Upper lobe of left lung (tissue), 6 donors: Measurements from ENCODE around the gene ITPRIP. TPM values are rescaled to one million over a fixed set of nuclear protein-coding genes. Genes with fewer than 3 reads are reported as not detected.
A peak's percentile ranks its signal among the peaks of the same experiment; 100 is the strongest.

Experiments
- ATAC-seq, 2 donors: fragments of 200-7000 bp; cut with Tn5 transposase; one replicate each; pipeline ENCODE4 v1.9.1; 2022; ENCODE audit warnings: mild to moderate bottlenecking in 2 of 2, moderate library complexity in 2 of 2; ENCODE audit not compliant: low FRiP score in 2 of 2
- DNase-seq, 2 donors: peaks; one replicate each; pipeline ENCODE4 v3.0.0-alpha.2; 2019 to 2020
- H3K27ac ChIP-seq, 4 donors: fragments of 200-600 bp; sonication (generic); one replicate each; pipeline ENCODE4 v1.5.1; 2016 to 2019
- H3K27me3 ChIP-seq, 4 donors: fragments of 200-600 bp; sonication (generic); one replicate each; pipeline ENCODE4 v1.5.1; 2017 to 2019
- H3K36me3 ChIP-seq, 4 donors: fragments of 200-600 bp; sonication (generic); one replicate each; pipeline ENCODE4 v1.5.1; 2016 to 2019
- H3K4me1 ChIP-seq, 4 donors: fragments of 200-600 bp; sonication (generic); one replicate each; pipeline ENCODE4 v1.5.1; 2018 to 2019
- H3K4me3 ChIP-seq, 4 donors: fragments of 200-600 bp; sonication (generic); one replicate each; pipeline ENCODE4 v1.5.1; 2017 to 2019; ENCODE audit warnings: mild to moderate bottlenecking in 2 of 4, moderate library complexity in 1 of 4
- H3K9me3 ChIP-seq, 4 donors: fragments of 200-600 bp; sonication (generic); one replicate each; pipeline ENCODE4 v1.5.1; 2018 to 2019
- EP300 ChIP-seq, 4 donors: sonication (generic); formaldehyde crosslinking; IDR thresholded peaks; one replicate each; pipeline ENCODE4 v1.5.1; 2017; ENCODE audit warnings: antibody characterized with exemption in 4 of 4, control low read depth in 2 of 4
- POLR2A ChIP-seq, 4 donors: fragments of 450-650 bp; IDR thresholded peaks; one replicate each; pipeline ENCODE4 v1.5.1; 2016 to 2017; ENCODE audit warnings: antibody characterized with exemption in 4 of 4, mild to moderate bottlenecking in 2 of 4
- POLR2AphosphoS5 ChIP-seq, 2 donors: sonication (generic); formaldehyde crosslinking; IDR thresholded peaks; one replicate each; pipeline ENCODE4 v1.5.1; 2017; ENCODE audit warnings: antibody characterized with exemption in 2 of 2
- WGBS, 2 donors: methylation state at CpG; one replicate each; pipeline ENCODE4 v1.1.5; 2017 to 2018; 5-methylcytosine and 5-hydroxymethylcytosine counted together
- total RNA-seq, 6 donors: library from RNA; depleted of rRNA in 4 of 6; stranded (reverse); fragments of >200 nt in 4 of 6; gene quantifications; one replicate each; pipeline versions ENCODE4 v1.1.0 to v1.2.1, GENCODE V29; 2016 to 2021
- TF ChIP-seq, protein P1 (sequence below), 6 experiments: fragments of 450-650 bp in 4 of 6; fragments of 200-600 bp in 2 of 6; sonication (generic) in 2 of 6; IDR thresholded peaks; one replicate each; pipeline ENCODE4 v1.5.1; 2016 to 2019; ENCODE audit warnings: antibody characterized with exemption in 6 of 6
- donor health status: DM: no; HTN: no; CAD: no; lungs with moderate emphysema.
- donor health status: DM: no; HTN: yes; CAD: no; lungs with severe emphysema.

ITPRIP gene
- total RNA-seq, 6 donors from 2014 or later, result 28.3 to 86.2 (median 34.4) TPM

DNA sequence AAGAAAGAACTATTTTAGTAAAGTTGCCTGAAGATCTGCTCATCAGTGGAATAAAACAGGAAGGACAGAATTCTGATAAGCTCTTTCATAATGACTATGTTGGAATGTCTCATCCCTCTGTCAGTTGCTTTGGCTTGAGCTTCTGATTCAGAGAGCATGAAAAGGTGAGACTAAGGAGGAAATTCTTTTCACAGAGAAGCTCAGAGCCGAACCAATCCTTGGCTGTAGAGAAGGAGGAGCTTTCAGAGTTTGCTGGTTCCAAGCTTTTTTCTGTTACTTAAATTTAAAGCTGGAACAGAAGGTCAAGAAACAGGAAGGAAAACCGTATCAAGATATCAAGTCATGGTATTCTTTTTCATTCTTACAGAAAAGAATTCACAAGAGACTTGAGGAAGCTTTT is 45.3 kb downstream of the ITPRIP start:
- Histone ChIP-seq H3K27ac (no peak overlapping the region), H3K4me1 (peaks cover 0 to 12% (median 2%) of the 10 kb centered on the region in 4 donors), H3K4me3 (no peak overlapping the region), H3K9me3 (no peaks in the 10 kb centered on the region), H3K27me3 (no peaks in the 10 kb centered on the region), H3K36me3 (no peaks in the 10 kb centered on the region)
- DNase-seq (no peak), ATAC-seq (no peak)
- 35 to 44% methylated on average over 2 of the region's 2 CpGs for WGBS, 2 donors
- TF ChIP-seq POLR2AphosphoS5 (IDR thresholded peaks at IDR 0.05) (no peak), POLR2A (IDR thresholded peaks at IDR 0.05) (no peak), EP300 (IDR thresholded peaks at IDR 0.05) (no peak)
- TF ChIP-seq, protein P1, sequence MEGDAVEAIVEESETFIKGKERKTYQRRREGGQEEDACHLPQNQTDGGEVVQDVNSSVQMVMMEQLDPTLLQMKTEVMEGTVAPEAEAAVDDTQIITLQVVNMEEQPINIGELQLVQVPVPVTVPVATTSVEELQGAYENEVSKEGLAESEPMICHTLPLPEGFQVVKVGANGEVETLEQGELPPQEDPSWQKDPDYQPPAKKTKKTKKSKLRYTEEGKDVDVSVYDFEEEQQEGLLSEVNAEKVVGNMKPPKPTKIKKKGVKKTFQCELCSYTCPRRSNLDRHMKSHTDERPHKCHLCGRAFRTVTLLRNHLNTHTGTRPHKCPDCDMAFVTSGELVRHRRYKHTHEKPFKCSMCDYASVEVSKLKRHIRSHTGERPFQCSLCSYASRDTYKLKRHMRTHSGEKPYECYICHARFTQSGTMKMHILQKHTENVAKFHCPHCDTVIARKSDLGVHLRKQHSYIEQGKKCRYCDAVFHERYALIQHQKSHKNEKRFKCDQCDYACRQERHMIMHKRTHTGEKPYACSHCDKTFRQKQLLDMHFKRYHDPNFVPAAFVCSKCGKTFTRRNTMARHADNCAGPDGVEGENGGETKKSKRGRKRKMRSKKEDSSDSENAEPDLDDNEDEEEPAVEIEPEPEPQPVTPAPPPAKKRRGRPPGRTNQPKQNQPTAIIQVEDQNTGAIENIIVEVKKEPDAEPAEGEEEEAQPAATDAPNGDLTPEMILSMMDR (IDR thresholded peaks at IDR 0.05), result no peak

DNA sequence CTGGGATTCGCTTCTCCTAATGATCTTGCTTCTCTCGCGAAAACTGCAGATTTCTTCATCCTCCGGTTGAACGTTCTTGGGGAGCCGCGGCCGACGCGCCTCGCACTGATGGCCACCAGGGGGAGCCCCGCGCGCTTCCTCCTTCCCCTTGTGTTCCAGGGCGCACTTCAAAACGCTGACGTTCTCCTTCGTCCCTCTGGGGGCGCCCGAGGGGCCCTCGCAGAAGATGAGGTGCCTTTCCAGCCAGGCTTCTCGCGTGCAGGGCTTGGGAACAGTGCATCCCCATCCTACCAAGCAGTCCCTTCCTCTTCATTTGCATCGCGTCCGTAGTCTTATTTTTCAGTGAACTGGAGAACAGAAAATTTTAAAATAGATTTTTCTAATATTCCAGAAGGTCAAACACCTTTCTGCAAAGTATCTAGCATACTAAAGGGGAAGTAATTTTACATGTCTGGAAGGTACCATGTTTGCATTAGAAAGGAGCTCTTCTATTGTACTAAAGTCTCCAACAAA is 46.8 kb downstream of the ITPRIP start:
- H3K4me3 ChIP-seq, result no peak overlapping the region
- peaks cover 0 to 12% (median 2%) of the 10 kb centered on the region in 4 donors for H3K4me1 ChIP-seq
- 1% methylated on average over 15 to 26 of the region's 26 CpGs for WGBS, 2 donors
- DNase-seq (peak; percentile 96 to 98), ATAC-seq (peak; percentile 97 to 100)
- no peaks in the 10 kb centered on the region for H3K9me3 ChIP-seq
- H3K27me3 ChIP-seq, result no peaks in the 10 kb centered on the region
- TF ChIP-seq, protein P1 (IDR thresholded peaks at IDR 0.05), result peak; percentile 99 to 100 (median 99)
- TF ChIP-seq POLR2A (IDR thresholded peaks at IDR 0.05), result no peak
- TF ChIP-seq POLR2AphosphoS5 (IDR thresholded peaks at IDR 0.05), result peak; percentile 39 to 65
- no peak for TF ChIP-seq EP300 (IDR thresholded peaks at IDR 0.05)
- no peaks in the 10 kb centered on the region for H3K36me3 ChIP-seq
- H3K27ac ChIP-seq, result no peak overlapping the region

DNA sequence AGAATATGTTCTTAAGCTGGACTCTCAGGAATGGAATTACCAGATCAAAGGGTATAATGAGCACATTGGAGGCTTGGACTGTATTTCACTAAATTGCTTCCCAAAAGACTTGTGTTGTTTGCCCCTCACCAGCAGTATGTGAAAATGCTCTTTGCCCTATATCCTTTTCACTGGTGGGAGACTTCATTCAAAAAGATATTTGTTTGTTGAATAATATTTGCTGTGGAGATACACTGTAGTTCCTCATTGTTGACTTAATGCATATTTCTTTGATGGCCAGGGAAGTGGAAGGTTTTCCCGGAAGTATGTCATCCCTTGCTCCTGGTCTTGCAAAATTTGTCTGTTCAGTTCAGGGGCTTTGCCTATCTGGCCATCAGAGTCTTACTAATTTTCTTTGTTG is 49.9 kb downstream of the ITPRIP start:
- peaks cover 0 to 12% (median 2%) of the 10 kb centered on the region in 4 donors for H3K4me1 ChIP-seq
- TF ChIP-seq EP300 (IDR thresholded peaks at IDR 0.05) (no peak), POLR2AphosphoS5 (IDR thresholded peaks at IDR 0.05) (no peak), POLR2A (IDR thresholded peaks at IDR 0.05) (no peak)
- TF ChIP-seq, protein P1 (IDR thresholded peaks at IDR 0.05), result no peak
- no peak overlapping the region for H3K27ac ChIP-seq
- no peak for ATAC-seq
- DNase-seq, result no peak
- no peaks in the 10 kb centered on the region for H3K9me3 ChIP-seq
- H3K36me3 ChIP-seq, result no peaks in the 10 kb centered on the region
- H3K4me3 ChIP-seq, result no peak overlapping the region
- no peaks in the 10 kb centered on the region for H3K27me3 ChIP-seq
- WGBS, 2 donors, result 50 to 63% methylated on average over 1 of the region's 1 CpG

DNA sequence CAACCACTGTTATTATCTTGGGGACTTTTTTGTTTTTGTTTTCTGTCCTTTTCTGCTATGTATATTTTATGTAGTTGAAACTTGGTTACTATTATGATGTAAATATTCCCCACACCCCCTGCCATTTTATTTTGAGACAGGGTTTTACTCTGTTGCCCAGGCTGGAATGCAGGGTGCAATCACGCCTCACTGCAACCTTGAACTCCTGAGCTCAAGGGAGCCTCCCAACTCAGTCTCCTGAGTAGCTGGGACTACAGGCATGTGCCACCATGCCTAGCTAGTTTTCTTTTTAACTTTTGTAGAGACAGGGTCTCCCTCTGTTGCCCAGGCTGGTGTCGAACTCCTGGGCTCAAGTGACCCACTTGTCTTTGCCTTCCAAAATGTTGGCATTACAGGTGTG is 51.3 kb downstream of the ITPRIP start:
- Histone ChIP-seq H3K36me3 (no peaks in the 10 kb centered on the region), H3K4me1 (peaks cover 0 to 8% (median 2%) of the 10 kb centered on the region in 4 donors), H3K4me3 (no peak overlapping the region), H3K27ac (no peak overlapping the region), H3K27me3 (no peaks in the 10 kb centered on the region), H3K9me3 (no peaks in the 10 kb centered on the region)
- ATAC-seq (no peak), DNase-seq (no peak)
- 83 to 90% methylated on average over 2 of the region's 2 CpGs for WGBS, 2 donors
- TF ChIP-seq POLR2A (IDR thresholded peaks at IDR 0.05) (no peak), POLR2AphosphoS5 (IDR thresholded peaks at IDR 0.05) (no peak), EP300 (IDR thresholded peaks at IDR 0.05) (no peak)
- TF ChIP-seq, protein P1 (IDR thresholded peaks at IDR 0.05), result no peak

DNA sequence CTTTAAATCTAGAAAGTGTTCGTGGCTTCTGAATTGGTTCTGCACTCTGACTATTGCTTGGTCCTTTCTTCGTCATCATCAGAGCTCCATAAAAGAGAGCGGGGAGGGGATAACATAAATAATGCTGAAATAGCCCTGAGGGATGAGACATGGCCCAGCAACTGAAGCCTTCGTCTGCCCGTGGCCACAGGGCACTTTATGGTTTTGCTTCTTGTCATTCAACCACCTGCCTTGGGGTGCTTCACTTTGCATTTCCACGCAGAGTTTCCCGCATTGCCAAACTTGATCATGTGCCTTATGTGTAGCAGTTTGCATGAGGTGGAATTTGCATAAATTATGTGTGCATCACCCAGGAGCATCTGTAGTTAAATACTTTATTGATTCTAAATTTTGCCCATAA is 53.4 kb downstream of the ITPRIP start:
- H3K36me3 ChIP-seq, result no peaks in the 10 kb centered on the region
- DNase-seq (no peak), ATAC-seq (no peak)
- H3K4me1 ChIP-seq, result no peaks in the 10 kb centered on the region
- TF ChIP-seq EP300 (IDR thresholded peaks at IDR 0.05) (no peak), POLR2A (IDR thresholded peaks at IDR 0.05) (no peak), POLR2AphosphoS5 (IDR thresholded peaks at IDR 0.05) (no peak)
- TF ChIP-seq, protein P1 (IDR thresholded peaks at IDR 0.05), result no peak
- no peak overlapping the region for H3K4me3 ChIP-seq
- H3K27ac ChIP-seq, result no peak overlapping the region
- H3K27me3 ChIP-seq, result no peaks in the 10 kb centered on the region
- WGBS, 2 donors, result 82 to 83% methylated on average over 7 of the region's 7 CpGs
- no peaks in the 10 kb centered on the region for H3K9me3 ChIP-seq
